ENCODE results near the gene SLC7A14. TPM values are rescaled to one million over a fixed set of nuclear protein-coding genes. Genes with fewer than 3 reads are reported as not detected.

Gene SLC7A14
- total and polyA plus RNA-seq, 8 donors = 0.27 to 0.82 (median 0.44) TPM; not detected in 2

DNA sequence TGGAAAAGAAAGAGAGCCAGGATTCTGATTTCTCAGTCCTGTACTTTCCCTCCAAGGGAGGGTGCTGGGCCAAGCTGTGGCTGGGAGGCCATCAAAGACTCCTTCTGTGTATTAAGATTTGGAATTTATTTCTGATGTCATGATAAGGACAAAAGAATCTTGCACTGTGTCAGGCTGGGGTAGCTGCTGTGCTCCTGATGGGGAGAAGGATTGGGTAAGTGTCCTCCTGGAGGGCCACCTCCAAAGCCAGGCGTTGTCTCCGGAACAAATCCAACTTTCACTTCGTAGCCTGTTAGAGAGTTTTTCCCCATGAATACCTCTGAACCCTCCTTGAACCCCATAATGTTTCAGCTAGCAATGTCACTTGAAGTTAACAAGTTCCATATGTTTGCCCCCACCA is 137.3 kb downstream of the SLC7A14 start:
- TF ChIP-seq, protein P1, sequence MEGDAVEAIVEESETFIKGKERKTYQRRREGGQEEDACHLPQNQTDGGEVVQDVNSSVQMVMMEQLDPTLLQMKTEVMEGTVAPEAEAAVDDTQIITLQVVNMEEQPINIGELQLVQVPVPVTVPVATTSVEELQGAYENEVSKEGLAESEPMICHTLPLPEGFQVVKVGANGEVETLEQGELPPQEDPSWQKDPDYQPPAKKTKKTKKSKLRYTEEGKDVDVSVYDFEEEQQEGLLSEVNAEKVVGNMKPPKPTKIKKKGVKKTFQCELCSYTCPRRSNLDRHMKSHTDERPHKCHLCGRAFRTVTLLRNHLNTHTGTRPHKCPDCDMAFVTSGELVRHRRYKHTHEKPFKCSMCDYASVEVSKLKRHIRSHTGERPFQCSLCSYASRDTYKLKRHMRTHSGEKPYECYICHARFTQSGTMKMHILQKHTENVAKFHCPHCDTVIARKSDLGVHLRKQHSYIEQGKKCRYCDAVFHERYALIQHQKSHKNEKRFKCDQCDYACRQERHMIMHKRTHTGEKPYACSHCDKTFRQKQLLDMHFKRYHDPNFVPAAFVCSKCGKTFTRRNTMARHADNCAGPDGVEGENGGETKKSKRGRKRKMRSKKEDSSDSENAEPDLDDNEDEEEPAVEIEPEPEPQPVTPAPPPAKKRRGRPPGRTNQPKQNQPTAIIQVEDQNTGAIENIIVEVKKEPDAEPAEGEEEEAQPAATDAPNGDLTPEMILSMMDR (IDR thresholded peaks at IDR 0.05) = no peak
- H3K27me3 ChIP-seq = no peaks in the 10 kb centered on the region
- H3K9me3 ChIP-seq = no peaks in the 10 kb centered on the region
- H3K4me1 ChIP-seq = no peaks in the 10 kb centered on the region
- no peak overlapping the region for H3K27ac ChIP-seq
- DNase-seq (peak in 1 of 4 donors; percentile 31), ATAC-seq (no peak)
- H3K36me3 ChIP-seq = no peaks in the 10 kb centered on the region
- H3K4me3 ChIP-seq = no peak overlapping the region
- intact Hi-C loops (cut with DNase I) = no loop called here

GRCh38 chr3:170443457-170443856 is 142.4 kb downstream of the SLC7A14 start:
- Histone ChIP-seq H3K9me3 (no peaks in the 10 kb centered on the region), H3K36me3 (no peaks in the 10 kb centered on the region), H3K4me3 (no peak overlapping the region), H3K27ac (no peak overlapping the region), H3K4me1 (no peaks in the 10 kb centered on the region), H3K27me3 (no peaks in the 10 kb centered on the region)
- DNase-seq = no peak
- intact Hi-C loops (cut with DNase I) = no loop called here
- no peak for ATAC-seq
- TF ChIP-seq, protein P1 (IDR thresholded peaks at IDR 0.05) = no peak

DNA sequence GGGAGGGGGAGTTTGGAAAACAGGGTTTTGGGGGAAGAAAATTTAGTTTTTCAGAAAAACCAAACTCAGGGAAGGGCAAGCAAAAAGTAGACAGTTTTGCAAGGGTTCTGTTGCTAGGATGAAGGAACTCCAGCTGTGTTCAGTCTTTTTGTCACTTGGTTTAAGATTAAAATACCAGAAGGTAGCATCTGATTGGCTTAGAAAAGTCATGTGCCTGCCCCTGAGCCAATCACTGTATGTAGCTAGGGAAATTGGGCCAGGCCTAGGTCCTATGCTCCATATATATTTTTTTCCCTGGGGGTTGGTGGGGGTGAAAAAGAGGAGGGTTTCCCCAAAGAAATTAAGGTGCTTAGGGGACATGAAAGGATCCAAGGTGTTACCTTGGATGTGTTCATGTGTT is 142.9 kb downstream of the SLC7A14 start:
- TF ChIP-seq, protein P1 (IDR thresholded peaks at IDR 0.05) = no peak
- H3K4me3 ChIP-seq = no peak overlapping the region
- H3K4me1 ChIP-seq = no peaks in the 10 kb centered on the region
- intact Hi-C loops (cut with DNase I) = no loop called here
- H3K27me3 ChIP-seq = no peaks in the 10 kb centered on the region
- no peak overlapping the region for H3K27ac ChIP-seq
- ATAC-seq (no peak), DNase-seq (no peak)
- H3K9me3 ChIP-seq = no peaks in the 10 kb centered on the region
- H3K36me3 ChIP-seq = no peaks in the 10 kb centered on the region

- no peaks in the 10 kb centered on the region for H3K9me3 ChIP-seq
- TF ChIP-seq, protein P1 (IDR thresholded peaks at IDR 0.05) = no peak
- H3K4me1 ChIP-seq = no peaks in the 10 kb centered on the region
- no peak for ATAC-seq
- intact Hi-C loops (cut with DNase I) = no loop called here
- no peak overlapping the region for H3K4me3 ChIP-seq
- no peak overlapping the region for H3K27ac ChIP-seq
- H3K36me3 ChIP-seq = no peaks in the 10 kb centered on the region
- DNase-seq = no peak
- H3K27me3 ChIP-seq = no peaks in the 10 kb centered on the region
These were observed 144.5 kb downstream of the SLC7A14 start for GRCh38 chr3:170441412-170441811.

DNA sequence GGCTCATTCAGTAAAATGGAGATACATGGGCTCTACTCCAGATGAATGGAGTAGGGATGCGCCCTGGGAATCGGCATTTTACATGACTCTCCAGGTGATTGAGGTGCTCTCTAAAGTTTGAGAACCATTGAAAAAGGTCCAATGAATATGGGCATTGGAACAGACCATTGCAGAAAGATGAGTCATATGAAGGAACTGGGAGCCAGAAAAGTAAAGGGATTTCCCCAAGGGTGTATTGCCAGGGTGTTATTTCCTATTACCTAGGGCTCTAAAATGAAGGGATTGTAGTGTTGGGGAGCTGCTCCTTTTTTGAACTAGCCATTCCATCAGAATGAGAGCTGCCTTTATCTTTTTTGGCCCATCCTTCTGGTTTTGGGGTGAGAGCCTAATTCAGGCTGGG is 145.5 kb downstream of the SLC7A14 start:
- no peaks in the 10 kb centered on the region for H3K9me3 ChIP-seq
- no peaks in the 10 kb centered on the region for H3K36me3 ChIP-seq
- no peak overlapping the region for H3K27ac ChIP-seq
- H3K27me3 ChIP-seq = no peaks in the 10 kb centered on the region
- H3K4me3 ChIP-seq = no peak overlapping the region
- ATAC-seq (no peak), DNase-seq (no peak)
- TF ChIP-seq, protein P1 (IDR thresholded peaks at IDR 0.05) = no peak
- no peaks in the 10 kb centered on the region for H3K4me1 ChIP-seq
- intact Hi-C loops (cut with DNase I) = no loop called here

Measured in left lung (tissue), 10 donors.